Testis (tissue), 3 donors: ENCODE measurements around the gene AP2A2. TPM values are rescaled to one million over a fixed set of nuclear protein-coding genes. Genes with fewer than 3 reads are reported as not detected.

ENCODE experiments used
- DNase-seq: peaks from one replicate; pipeline ENCODE4 v3.0.0-alpha.2; 2019
- H3K27ac ChIP-seq, 2 donors: fragments of 200-600 bp; sonication (generic); one replicate each; pipeline ENCODE4 v1.5.1; 2019
- H3K27me3 ChIP-seq: fragments of 200-600 bp; sonication (generic); one replicate; pipeline ENCODE4 v1.5.1; 2019
- H3K36me3 ChIP-seq: fragments of 200-600 bp; sonication (generic); one replicate; pipeline ENCODE4 v1.5.1; 2017; ENCODE audit warnings: low read depth; ENCODE audit errors: missing control alignments
- H3K4me1 ChIP-seq: fragments of 200-600 bp; sonication (generic); one replicate; pipeline ENCODE4 v1.5.1; 2019
- H3K4me3 ChIP-seq, 2 donors: fragments of 200-600 bp; sonication (generic); one replicate each; pipeline ENCODE4 v1.5.1; 2017 to 2019
- H3K9me3 ChIP-seq: fragments of 200-600 bp; sonication (generic); one replicate; pipeline ENCODE4 v1.5.1; 2017
- POLR2A ChIP-seq: fragments of 450-650 bp; IDR thresholded peaks from one replicate; pipeline ENCODE4 v1.6.1; 2017; ENCODE audit warnings: antibody characterized with exemption, mild to moderate bottlenecking, moderate library complexity
- WGBS, 2 donors: methylation state at CpG; one replicate each; pipeline ENCODE4 v1.1.5; 2018; 5-methylcytosine and 5-hydroxymethylcytosine counted together
- intact Hi-C: fragments of 100-400 bp; cut with DNase I; formaldehyde crosslinking; loops from one replicate; pipeline ENCODE4 v1.15.1; 2023; ENCODE audit warnings: low total_unique reads
- polyA plus RNA-seq: library from polyadenylated mRNA; stranded (reverse); fragments of 350-450 nt; fragmentation: Illumina TruSeq; extraction: RNeasy Lipid Tissue Mini Kit (QIAGEN cat#74804); gene quantifications from one replicate; pipeline ENCODE4 v1.2.3, GENCODE V29; 2014; ENCODE audit warnings: low read depth, low replicate concordance; ENCODE audit not compliant: insufficient read depth
- total RNA-seq, 2 donors: library from RNA; depleted of rRNA; stranded (reverse); fragments of >200 nt; gene quantifications; one replicate each; pipeline ENCODE4 v1.2.3, GENCODE V29; 2016
- TF ChIP-seq, protein P1 (sequence below), 3 experiments: fragments of 450-650 bp in 2 of 3; fragments of 200-600 bp in 1 of 3; sonication (generic) in 1 of 3; IDR thresholded peaks; one replicate each; pipeline ENCODE4 v1.5.1; 2016 to 2019; ENCODE audit warnings: antibody characterized with exemption in 3 of 3, mild to moderate bottlenecking in 2 of 3, moderate library complexity in 1 of 3

AP2A2 gene
- total and polyA plus RNA-seq, 3 donors from 2014 or later: 82.0 to 106 (median 95.0) TPM

DNA sequence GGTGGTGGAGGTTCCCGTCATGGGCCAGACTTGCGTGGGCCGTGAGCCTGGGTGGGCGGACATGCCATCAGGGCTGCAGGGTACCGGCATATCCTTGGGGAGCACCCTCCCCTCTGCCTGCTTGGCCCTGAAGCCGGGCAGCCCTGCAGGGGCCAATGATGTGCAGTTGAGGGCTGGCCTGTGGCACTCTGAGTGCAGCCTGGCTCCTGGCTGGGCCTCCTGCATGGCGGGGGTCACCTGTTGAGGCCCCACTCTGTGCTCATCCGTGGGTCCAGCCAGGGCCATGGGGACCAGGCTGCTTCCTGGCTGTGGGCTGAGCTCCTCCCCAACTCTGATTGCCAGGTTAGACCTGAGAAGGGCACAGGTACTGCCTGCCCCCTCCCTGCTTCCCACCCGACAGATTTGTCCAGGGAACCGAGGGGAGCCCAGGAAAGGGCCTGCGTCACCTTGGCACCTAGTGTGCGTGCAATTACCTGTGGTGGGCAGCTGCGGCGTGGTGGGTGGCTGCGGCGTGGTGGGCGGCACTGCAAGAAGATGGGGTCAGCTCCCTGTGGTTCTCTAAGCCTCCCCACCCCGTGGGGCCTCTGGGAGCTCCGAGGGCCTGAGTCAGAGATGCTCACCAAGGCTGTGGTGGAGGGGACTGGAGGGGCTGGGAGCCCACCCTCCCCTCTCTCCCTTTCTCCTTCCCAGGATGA, 94.7 kb downstream of the AP2A2 start:
- no peak overlapping the region for H3K27ac ChIP-seq
- TF ChIP-seq POLR2A: no peak
- TF ChIP-seq, protein P1, sequence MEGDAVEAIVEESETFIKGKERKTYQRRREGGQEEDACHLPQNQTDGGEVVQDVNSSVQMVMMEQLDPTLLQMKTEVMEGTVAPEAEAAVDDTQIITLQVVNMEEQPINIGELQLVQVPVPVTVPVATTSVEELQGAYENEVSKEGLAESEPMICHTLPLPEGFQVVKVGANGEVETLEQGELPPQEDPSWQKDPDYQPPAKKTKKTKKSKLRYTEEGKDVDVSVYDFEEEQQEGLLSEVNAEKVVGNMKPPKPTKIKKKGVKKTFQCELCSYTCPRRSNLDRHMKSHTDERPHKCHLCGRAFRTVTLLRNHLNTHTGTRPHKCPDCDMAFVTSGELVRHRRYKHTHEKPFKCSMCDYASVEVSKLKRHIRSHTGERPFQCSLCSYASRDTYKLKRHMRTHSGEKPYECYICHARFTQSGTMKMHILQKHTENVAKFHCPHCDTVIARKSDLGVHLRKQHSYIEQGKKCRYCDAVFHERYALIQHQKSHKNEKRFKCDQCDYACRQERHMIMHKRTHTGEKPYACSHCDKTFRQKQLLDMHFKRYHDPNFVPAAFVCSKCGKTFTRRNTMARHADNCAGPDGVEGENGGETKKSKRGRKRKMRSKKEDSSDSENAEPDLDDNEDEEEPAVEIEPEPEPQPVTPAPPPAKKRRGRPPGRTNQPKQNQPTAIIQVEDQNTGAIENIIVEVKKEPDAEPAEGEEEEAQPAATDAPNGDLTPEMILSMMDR (IDR thresholded peaks at IDR 0.05): no peak
- 87% methylated on average over 14 of the region's 19 CpGs; no CpG with 5 or more reads in 1 of the 2 donors for WGBS, 2 donors
- intact Hi-C loops: no loop called here
- peaks cover 7% of the 10 kb centered on the region for H3K4me1 ChIP-seq
- DNase-seq: no peak
- H3K36me3 ChIP-seq: no peaks in the 10 kb centered on the region
- H3K9me3 ChIP-seq: no peaks in the 10 kb centered on the region
- H3K4me3 ChIP-seq: no peak overlapping the region
- no peaks in the 10 kb centered on the region for H3K27me3 ChIP-seq

DNA sequence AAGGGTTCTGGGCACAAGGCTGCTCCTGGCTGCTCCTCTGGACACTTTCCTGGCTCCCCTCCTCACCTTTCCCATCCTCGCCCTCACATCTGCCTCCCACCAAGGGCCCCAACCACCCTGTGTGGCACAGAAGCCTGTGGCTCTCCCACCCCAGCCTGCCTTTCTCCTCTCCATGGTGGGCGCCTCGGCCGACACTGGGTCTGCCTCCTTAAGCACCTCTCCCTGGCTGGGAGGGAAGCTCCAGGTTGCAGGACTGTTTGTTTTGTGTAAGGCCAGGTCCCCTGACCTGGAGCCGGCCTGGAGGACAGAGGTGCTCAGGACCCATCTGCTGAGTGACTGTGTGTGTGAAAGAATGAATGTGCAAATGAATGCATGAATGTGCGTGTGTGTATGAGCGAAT, 96.7 kb downstream of the AP2A2 start:
- no peak overlapping the region for H3K27ac ChIP-seq
- WGBS, 2 donors: 96 to 97% methylated on average over 7 of the region's 7 CpGs
- H3K4me1 ChIP-seq: no peaks in the 10 kb centered on the region
- TF ChIP-seq, protein P1 (IDR thresholded peaks at IDR 0.05): no peak
- TF ChIP-seq POLR2A: no peak
- H3K4me3 ChIP-seq: no peak overlapping the region
- intact Hi-C loops: no loop called here
- no peaks in the 10 kb centered on the region for H3K27me3 ChIP-seq
- no peak for DNase-seq
- no peaks in the 10 kb centered on the region for H3K9me3 ChIP-seq
- H3K36me3 ChIP-seq: no peaks in the 10 kb centered on the region

DNA sequence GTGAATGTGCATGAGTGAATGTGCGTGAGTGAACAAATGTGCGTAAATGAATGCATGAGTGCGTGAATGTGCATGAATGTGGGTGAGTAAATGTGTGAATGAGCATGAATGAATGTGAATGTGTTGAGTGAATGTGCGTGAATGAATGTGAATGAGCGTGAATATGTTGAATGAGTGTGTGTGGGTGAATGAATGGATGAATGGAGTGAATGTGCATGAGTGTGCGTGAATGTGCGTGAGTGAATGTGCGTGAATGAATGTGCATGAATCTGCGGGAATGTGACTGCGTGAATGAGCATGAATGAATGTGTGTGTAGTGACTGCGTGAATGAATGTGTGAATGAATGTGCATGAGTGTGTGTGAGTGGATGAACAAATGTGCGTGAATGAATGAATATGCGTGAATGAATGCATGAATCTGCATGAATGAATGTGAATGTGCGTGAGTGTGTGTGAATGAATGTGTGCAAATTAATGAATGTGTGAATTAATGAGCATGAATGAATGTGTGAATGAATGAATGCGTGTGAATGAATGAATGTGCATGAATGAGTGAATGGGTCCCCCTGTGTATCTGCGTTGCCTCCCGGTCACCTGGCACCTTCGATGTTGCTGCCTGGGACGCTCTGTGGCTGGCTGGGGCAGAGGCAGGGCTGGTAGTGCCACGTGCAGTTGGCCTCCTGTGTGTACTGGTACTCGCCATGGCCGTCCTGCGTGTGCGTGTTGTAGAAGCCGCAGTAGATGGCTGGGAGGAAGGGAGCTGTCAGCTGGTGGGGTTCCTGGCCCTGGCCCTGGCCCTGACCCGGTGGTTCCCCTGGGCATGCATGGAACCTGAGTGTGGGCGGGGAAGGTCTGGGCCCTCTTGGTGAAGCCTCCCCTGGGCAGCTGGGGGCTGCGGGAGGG, 97.5 kb downstream of the AP2A2 start:
- TF ChIP-seq POLR2A: no peak
- TF ChIP-seq, protein P1 (IDR thresholded peaks at IDR 0.05): no peak
- Histone ChIP-seq H3K4me3 (no peak overlapping the region), H3K27me3 (no peaks in the 10 kb centered on the region), H3K4me1 (no peaks in the 10 kb centered on the region), H3K27ac (no peak overlapping the region), H3K36me3 (no peaks in the 10 kb centered on the region), H3K9me3 (no peaks in the 10 kb centered on the region)
- intact Hi-C loops: no loop called here
- WGBS, 2 donors: 90 to 91% methylated on average over 20 to 28 of the region's 28 CpGs
- DNase-seq: no peak

DNA sequence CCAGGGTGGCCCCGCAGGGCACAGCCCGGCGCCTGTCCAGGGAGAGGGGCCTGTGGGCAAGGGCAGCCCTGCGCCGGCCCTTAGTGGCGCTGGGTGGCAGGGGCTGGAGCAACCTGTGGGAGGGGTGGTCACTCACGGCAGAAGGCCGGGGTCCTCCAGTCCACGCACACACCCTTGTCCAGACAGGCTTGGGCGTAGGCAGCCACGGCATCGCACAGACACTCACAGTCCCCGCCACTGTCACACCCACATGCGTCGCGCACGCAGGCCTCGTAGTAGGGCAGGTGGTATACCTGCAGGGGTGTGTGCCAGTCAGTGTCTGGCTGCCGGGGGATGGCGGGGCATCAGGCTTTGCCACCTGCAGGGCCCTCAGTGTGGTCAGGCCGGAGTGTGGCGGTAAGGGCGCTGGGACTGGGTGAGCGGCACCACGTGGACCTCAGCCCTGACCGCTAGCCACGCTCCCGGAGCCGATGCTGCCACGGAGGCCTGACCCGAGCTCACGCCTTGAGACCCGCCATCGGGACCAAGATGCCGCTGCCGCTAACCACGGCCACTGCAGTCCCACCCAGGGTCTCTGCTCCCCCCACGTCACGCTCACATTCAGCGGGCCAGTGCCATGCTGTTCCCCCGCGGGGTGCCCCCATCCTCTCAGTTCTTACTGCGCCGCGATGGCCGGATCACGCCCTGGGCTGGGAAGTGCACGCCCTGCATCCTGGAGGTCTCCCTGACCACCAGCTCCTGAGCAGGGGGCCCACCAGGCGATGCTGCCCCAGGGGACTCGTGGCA, 98.3 kb downstream of the AP2A2 start:
- TF ChIP-seq, protein P1 (IDR thresholded peaks at IDR 0.05): no peak
- TF ChIP-seq POLR2A: no peak
- Histone ChIP-seq H3K9me3 (no peaks in the 10 kb centered on the region), H3K36me3 (no peaks in the 10 kb centered on the region), H3K4me3 (no peak overlapping the region), H3K4me1 (no peaks in the 10 kb centered on the region), H3K27ac (no peak overlapping the region), H3K27me3 (no peaks in the 10 kb centered on the region)
- intact Hi-C loops: no loop called here
- DNase-seq: no peak
- WGBS, 2 donors: 93 to 97% methylated on average over 25 to 50 of the region's 50 CpGs
